Liver (tissue), 3 donors: Measurements from ENCODE around the gene USP2.

Source experiments
- ATF3 ChIP-seq: IDR thresholded peaks from 2 replicates; pipeline ENCODE4 v1.6.1; 2016; ENCODE audit warnings: antibody characterized with exemption
- CTCF ChIP-seq: fragments of 150-350 bp; IDR thresholded peaks from 2 replicates; pipeline ENCODE4 v1.5.1; 2017; ENCODE audit warnings: improper control_type of control experiment, low read depth, low read length; ENCODE audit not compliant: missing input control
- FOXA1 ChIP-seq: IDR thresholded peaks from 2 replicates; pipeline ENCODE4 v1.6.1; 2016; ENCODE audit warnings: antibody characterized with exemption
- GABPA ChIP-seq, 2 donors: IDR thresholded peaks in 1 of 2; conservative IDR thresholded peaks in 1 of 2; 2 replicates each; pipeline ENCODE4 v1.6.1; 2016; ENCODE audit warnings: antibody characterized with exemption in 2 of 2, mild to moderate bottlenecking in 1 of 2, moderate library complexity in 1 of 2
- HNF4A ChIP-seq, 2 donors: conservative IDR thresholded peaks; 2 replicates each; pipeline ENCODE4 v1.6.1; 2016; ENCODE audit warnings: antibody characterized with exemption in 2 of 2, mild to moderate bottlenecking in 2 of 2
- MAX ChIP-seq: IDR thresholded peaks from 2 replicates; pipeline ENCODE4 v1.6.1; 2016; ENCODE audit warnings: antibody characterized with exemption
- RAD21 ChIP-seq, 2 donors: IDR thresholded peaks; 2 replicates each; pipeline ENCODE4 v1.6.1; 2016; ENCODE audit warnings: antibody characterized with exemption in 2 of 2, mild to moderate bottlenecking in 2 of 2
- REST ChIP-seq: IDR thresholded peaks from 2 replicates; pipeline ENCODE4 v1.6.1; 2016; ENCODE audit warnings: antibody characterized with exemption, mild to moderate bottlenecking
- RXRA ChIP-seq, 2 donors: IDR thresholded peaks; 2 replicates each; pipeline ENCODE4 v1.6.1; 2017 to 2018; ENCODE audit warnings: antibody characterized with exemption in 2 of 2, mild to moderate bottlenecking in 1 of 2
- SP1 ChIP-seq: IDR thresholded peaks from 2 replicates; pipeline ENCODE4 v1.6.1; 2018; ENCODE audit warnings: antibody characterized with exemption, mild to moderate bottlenecking
- TAF1 ChIP-seq: conservative IDR thresholded peaks from 2 replicates; pipeline ENCODE4 v1.6.1; 2016; ENCODE audit warnings: antibody characterized with exemption, mild to moderate bottlenecking
- YY1 ChIP-seq: IDR thresholded peaks from 2 replicates; pipeline ENCODE4 v1.6.1; 2016; ENCODE audit warnings: antibody characterized with exemption, mild to moderate bottlenecking
- ZBTB33 ChIP-seq: IDR thresholded peaks from 2 replicates; pipeline ENCODE4 v1.6.1; 2016; ENCODE audit warnings: antibody characterized with exemption
- donor health status: healthy.
- donor health status: healthy.

- no peak for TF ChIP-seq RXRA (IDR thresholded peaks at IDR 0.05)
- no peak for TF ChIP-seq CTCF
- TF ChIP-seq GABPA (IDR thresholded peaks at IDR 0.05 in 1 of 2, conservative IDR thresholded peaks at IDR 0.05 in 1 of 2), result no peak
- no peak for TF ChIP-seq RAD21 (IDR thresholded peaks at IDR 0.05)
- no peak for TF ChIP-seq ZBTB33
- TF ChIP-seq YY1, result no peak
- no peak for TF ChIP-seq TAF1
- no peak for TF ChIP-seq MAX
- no peak for TF ChIP-seq ATF3
- TF ChIP-seq REST, result no peak
- TF ChIP-seq SP1, result no peak
- TF ChIP-seq FOXA1, result no peak
- TF ChIP-seq HNF4A (conservative IDR thresholded peaks at IDR 0.05), result no peak
Measured at GRCh38 chr11:119316016-119316728, 65.3 kb downstream of the USP2 start.
